Tibial nerve (tissue), 4 donors: ENCODE measurements around the gene COMMD1.

Experiments
- CTCF ChIP-seq, 5 experiments: fragments of 200-600 bp in 3 of 5; fragments of 450-650 bp in 2 of 5; sonication (generic) in 3 of 5; IDR thresholded peaks; one replicate each; pipeline ENCODE4 v1.5.1; 2016 to 2019; ENCODE audit warnings: antibody characterized with exemption in 5 of 5, mild to moderate bottlenecking in 3 of 5, moderate library complexity in 2 of 5
- EP300 ChIP-seq, 2 donors: sonication (generic); formaldehyde crosslinking; IDR thresholded peaks; one replicate each; pipeline ENCODE4 v1.6.1; 2017; ENCODE audit warnings: antibody characterized with exemption in 2 of 2, mild to moderate bottlenecking in 1 of 2
- POLR2A ChIP-seq, 2 donors: fragments of 450-650 bp; IDR thresholded peaks; one replicate each; pipeline ENCODE4 v1.6.1; 2017; ENCODE audit warnings: antibody characterized with exemption in 2 of 2, mild to moderate bottlenecking in 2 of 2, moderate library complexity in 2 of 2

- TF ChIP-seq CTCF (IDR thresholded peaks at IDR 0.05) (no peak), EP300 (IDR thresholded peaks at IDR 0.05) (no peak), POLR2A (IDR thresholded peaks at IDR 0.05) (no peak)
Observed at GRCh38 chr2:62071760-62072680, 166.5 kb downstream of the COMMD1 start.
